SK-N-SH (cell line): ENCODE results near the gene CD93. TPM values are rescaled to one million over a fixed set of nuclear protein-coding genes. Genes with fewer than 3 reads are reported as not detected.

ENCODE experiments used
- CTCF ChIA-PET: fragments of 300-600, 350-600 bp; formaldehyde crosslinking; extraction: SDS; loops from one replicate; lab custom pipeline; 2021; lab: Yijun Ruan, JAX
- POLR2A ChIA-PET: fragments of 350-600 bp; sonication (Branson Sonifier 250); formaldehyde crosslinking; extraction: SDS; loops from one replicate; lab custom pipeline; 2020; ENCODE audit warnings: antibody characterized with exemption, inconsistent platforms; lab: Yijun Ruan, JAX
- DNase-seq: peaks from one replicate; pipeline ENCODE4 v3.0.0; 2012
- H2AFZ ChIP-seq: fragments of 200-600 bp; sonication (generic); 2 replicates; pipeline ENCODE4 v1.8.1; 2016; ENCODE audit warnings: antibody characterized with exemption, mild to moderate bottlenecking, low read depth
- H3F3A ChIP-seq: fragments of 200-600 bp; sonication (generic); replicated peaks from 2 replicates; pipeline ENCODE3; 2016; ENCODE audit warnings: antibody characterized with exemption, mild to moderate bottlenecking; ENCODE audit not compliant: insufficient read depth
- H3K27ac ChIP-seq, 2 experiments: fragments of 200-500 bp in 1 of 2; fragments of 200-600 bp in 1 of 2; sonication (Bioruptor generic) in 1 of 2; sonication (generic), shearing (Covaris generic) in 1 of 2; 2 replicates each; pipeline versions ENCODE4 v1.5.1 to v1.6.1; 2014 to 2016; ENCODE audit warnings: low read depth in 2 of 2, inconsistent platforms in 1 of 2, low read length in 1 of 2, mild to moderate bottlenecking in 1 of 2, mixed read lengths in 1 of 2
- H3K27me3 ChIP-seq: fragments of 200-600 bp; sonication (generic), shearing (Covaris generic); 2 replicates; pipeline ENCODE4 v1.6.1; 2016; ENCODE audit warnings: mixed run types; ENCODE audit not compliant: insufficient read depth
- H3K36me3 ChIP-seq, 2 experiments: fragments of 200-500 bp in 1 of 2; fragments of 200-600 bp in 1 of 2; sonication (Bioruptor generic) in 1 of 2; sonication (generic) in 1 of 2; replicated peaks in 1 of 2; 2 replicates each; pipeline versions ENCODE3 to v1.5.1; 2014 to 2016; ENCODE audit warnings: low read length in 1 of 2, mild to moderate bottlenecking in 1 of 2; ENCODE audit not compliant: insufficient read depth in 2 of 2, control insufficient read depth in 1 of 2
- H3K4me1 ChIP-seq, 2 experiments: fragments of 200-500 bp in 1 of 2; fragments of 200-600 bp in 1 of 2; sonication (Bioruptor generic) in 1 of 2; sonication (generic), shearing (Covaris generic) in 1 of 2; 2 replicates each; pipeline versions ENCODE4 v1.5.1 to v1.6.1; 2014 to 2016; ENCODE audit warnings: low read depth in 1 of 2, low read length in 1 of 2, mixed run types in 1 of 2; ENCODE audit not compliant: insufficient read depth in 2 of 2, control insufficient read depth in 1 of 2
- H3K4me2 ChIP-seq: fragments of 200-600 bp; sonication (generic), shearing (Covaris generic); 2 replicates; pipeline ENCODE4 v1.6.1; 2017; ENCODE audit warnings: mixed run types
- H3K4me3 ChIP-seq, 2 experiments: fragments of 200-500 bp in 1 of 2; fragments of 200-600 bp in 1 of 2; sonication (Bioruptor generic) in 1 of 2; sonication (generic), shearing (Covaris generic) in 1 of 2; 2 replicates each; pipeline versions ENCODE4 v1.5.1 to v1.8.1; 2014 to 2016; ENCODE audit warnings: low read depth in 2 of 2, inconsistent platforms in 1 of 2, low read length in 1 of 2, mild to moderate bottlenecking in 1 of 2, mixed read lengths in 1 of 2, moderate library complexity in 1 of 2
- H3K79me2 ChIP-seq: fragments of 200-600 bp; sonication (generic); 2 replicates; pipeline ENCODE4 v1.8.1; 2017; ENCODE audit warnings: mild to moderate bottlenecking; ENCODE audit not compliant: insufficient read depth
- H3K9ac ChIP-seq: fragments of 200-600 bp; sonication (generic); 2 replicates; pipeline ENCODE4 v1.6.1; 2017; ENCODE audit warnings: mixed run types
- H3K9me2 ChIP-seq: fragments of 200-600 bp; sonication (generic); 2 replicates; pipeline ENCODE4 v1.6.1; 2017; ENCODE audit warnings: mixed run types
- H3K9me3 ChIP-seq: fragments of 200-600 bp; sonication (generic); 2 replicates; pipeline ENCODE4 v1.6.1; 2017; ENCODE audit warnings: mixed run types, mild to moderate bottlenecking, moderate library complexity
- H4K20me1 ChIP-seq: fragments of 200-600 bp; sonication (generic); 2 replicates; pipeline ENCODE4 v1.6.1; 2017; ENCODE audit warnings: mild to moderate bottlenecking, mixed run types; ENCODE audit not compliant: insufficient read depth
- ELF1 ChIP-seq: IDR thresholded peaks from 2 replicates; pipeline ENCODE4 v1.4.0; 2012
- EZH2phosphoT487 ChIP-seq: fragments of 200-600 bp; sonication (generic); IDR thresholded peaks from 2 replicates; pipeline ENCODE4 v1.6.1; 2017; ENCODE audit warnings: low read depth, mixed run types, mild to moderate bottlenecking, antibody characterized with exemption, moderate library complexity, borderline replicate concordance
- IRF3 ChIP-seq: fragments of 150-350 bp; IDR thresholded peaks from 2 replicates; pipeline ENCODE4 v1.6.1; 2016; ENCODE audit warnings: mild to moderate bottlenecking, low read depth, low read length
- JUND ChIP-seq: IDR thresholded peaks from 2 replicates; pipeline ENCODE4 v1.4.0; 2012
- MAX ChIP-seq: IDR thresholded peaks from 2 replicates; pipeline ENCODE4 v1.4.0; 2012; ENCODE audit warnings: low read depth
- MEF2A ChIP-seq: IDR thresholded peaks from 2 replicates; pipeline ENCODE4 v1.4.0; 2012; ENCODE audit warnings: low read depth, borderline replicate concordance
- NRF1 ChIP-seq: IDR thresholded peaks from 2 replicates; pipeline ENCODE4 v1.6.1; 2012; ENCODE audit warnings: low read depth, mild to moderate bottlenecking, low read length
- PBX3 ChIP-seq: IDR thresholded peaks from 2 replicates; pipeline ENCODE4; 2012
- RAD21 ChIP-seq: IDR thresholded peaks from 2 replicates; pipeline ENCODE4 v1.6.1; 2012; ENCODE audit warnings: mild to moderate bottlenecking, low read length
- RCOR1 ChIP-seq: fragments of 150-350 bp; IDR thresholded peaks from 2 replicates; pipeline ENCODE4 v1.6.1; 2017; ENCODE audit warnings: antibody characterized with exemption, low read length
- REST ChIP-seq: IDR thresholded peaks from 2 replicates; pipeline ENCODE4 v1.6.1; 2012; ENCODE audit warnings: mild to moderate bottlenecking, low read depth, low read length, moderate library complexity
- TAF1 ChIP-seq: IDR thresholded peaks from 2 replicates; pipeline ENCODE4 v1.6.1; 2012; ENCODE audit warnings: low read depth, mild to moderate bottlenecking, low read length, moderate library complexity, borderline replicate concordance
- WGBS: methylation state at CpG from one replicate; pipeline ENCODE4 v1.1.6; 2017; ENCODE audit warnings: low lambda C conversion rate; 5-methylcytosine and 5-hydroxymethylcytosine counted together
- polyA plus RNA-seq, 3 experiments: library from polyadenylated mRNA; depleted of rRNA; stranded (reverse); fragments of >200 nt; gene quantifications; 2 replicates each; pipeline ENCODE4 v1.2.3, GENCODE V29; 2012

Gene CD93
- polyA plus RNA-seq, 1 of the 3 experiments (the other 2 are of a cell fraction), result 0.03 TPM

GRCh38 chr20:23087587-23088251 lies 1.6 kb upstream of the CD93 start (continued):
- no peak for TF ChIP-seq EZH2phosphoT487
- no peak for TF ChIP-seq RCOR1
- TF ChIP-seq TAF1, result no peak
- no peak for TF ChIP-seq ELF1
- TF ChIP-seq IRF3, result no peak
- TF ChIP-seq REST, result no peak
- TF ChIP-seq NRF1, result no peak
- no peak for TF ChIP-seq JUND

- ChIA-PET CTCF (no interaction called here), POLR2A (no interaction called here)
- H2AFZ ChIP-seq, result no peak overlapping the region
- H3K4me1 ChIP-seq, result no peaks in the 10 kb centered on the region
- H3K4me3 ChIP-seq, result no peak overlapping the region
- H3K36me3 ChIP-seq, result no peaks in the 10 kb centered on the region
- H3K9me3 ChIP-seq, result no peaks in the 10 kb centered on the region
- no peaks in the 10 kb centered on the region for H3K79me2 ChIP-seq
- TF ChIP-seq MEF2A, result no peak
- TF ChIP-seq PBX3, result no peak
- TF ChIP-seq MAX, result no peak
- no peak for TF ChIP-seq IRF3
- TF ChIP-seq RAD21, result no peak
- H4K20me1 ChIP-seq, result no peaks in the 10 kb centered on the region
- 58% methylated on average over 9 of the region's 14 CpGs for WGBS
- H3K9me2 ChIP-seq, result no peaks in the 10 kb centered on the region
- no peak overlapping the region for H3K9ac ChIP-seq
- no peaks in the 10 kb centered on the region for H3F3A ChIP-seq
- H3K4me2 ChIP-seq, result no peak overlapping the region
- H3K27ac ChIP-seq, result no peak overlapping the region
- H3K27me3 ChIP-seq, result peaks cover 54% of the 10 kb centered on the region
- DNase-seq, result no peak
Observed at GRCh38 chr20:23086931-23087411, 847 bp upstream of the CD93 start.
